HEK293 (cell line): ENCODE results near the gene KIF2C.

Source experiments
- AEBP2 ChIP-seq: fragments of 450-650 bp; formaldehyde crosslinking; IDR thresholded peaks from 2 replicates; pipeline ENCODE4 v1.5.1; 2016; ENCODE audit warnings: missing biosample characterization, missing genetic modification characterization, borderline replicate concordance
- BCL11A ChIP-seq: fragments of 450-650 bp; formaldehyde crosslinking; IDR thresholded peaks from 2 replicates; pipeline ENCODE4 v1.5.1; 2016; ENCODE audit warnings: low read depth, missing biosample characterization, missing genetic modification characterization
- EGR2 ChIP-seq: fragments of 450-650 bp; formaldehyde crosslinking; IDR thresholded peaks from 2 replicates; pipeline ENCODE4 v1.5.1; 2016; ENCODE audit warnings: low read depth, missing biosample characterization, missing genetic modification characterization
- FEZF1 ChIP-seq: fragments of 450-650 bp; formaldehyde crosslinking; IDR thresholded peaks from 2 replicates; pipeline ENCODE4 v1.5.1; 2016; ENCODE audit warnings: missing biosample characterization, missing genetic modification characterization
- HIC1 ChIP-seq: fragments of 450-650 bp; formaldehyde crosslinking; IDR thresholded peaks from 2 replicates; pipeline ENCODE4 v1.5.1; 2016; ENCODE audit warnings: missing biosample characterization, missing genetic modification characterization
- KLF10 ChIP-seq: fragments of 450-650 bp; IDR thresholded peaks from 2 replicates; pipeline ENCODE4 v1.5.1; 2018; ENCODE audit warnings: missing biosample characterization, mild to moderate bottlenecking, missing genetic modification characterization
- KLF7 ChIP-seq: fragments of 450-650 bp; formaldehyde crosslinking; IDR thresholded peaks from 2 replicates; pipeline ENCODE4 v1.5.1; 2016; ENCODE audit warnings: missing biosample characterization, missing genetic modification characterization, borderline replicate concordance
- OSR2 ChIP-seq: fragments of 450-650 bp; formaldehyde crosslinking; IDR thresholded peaks from 2 replicates; pipeline ENCODE4 v1.5.1; 2016; ENCODE audit warnings: missing biosample characterization, missing genetic modification characterization
- RBAK ChIP-seq: fragments of 450-650 bp; formaldehyde crosslinking; IDR thresholded peaks from 2 replicates; pipeline ENCODE4 v1.5.1; 2016; ENCODE audit warnings: missing biosample characterization, missing genetic modification characterization
- REPIN1 ChIP-seq: fragments of 450-650 bp; formaldehyde crosslinking; IDR thresholded peaks from 2 replicates; pipeline ENCODE4 v1.5.1; 2017; ENCODE audit warnings: missing biosample characterization, missing genetic modification characterization, low read depth
- SCRT2 ChIP-seq: fragments of 450-650 bp; formaldehyde crosslinking; IDR thresholded peaks from 2 replicates; pipeline ENCODE4 v1.5.1; 2016; ENCODE audit warnings: missing biosample characterization, missing genetic modification characterization
- ZBTB17 ChIP-seq: fragments of 450-650 bp; formaldehyde crosslinking; IDR thresholded peaks from 2 replicates; pipeline ENCODE4 v1.5.1; 2016; ENCODE audit warnings: missing biosample characterization, missing genetic modification characterization
- ZBTB48 ChIP-seq: fragments of 450-650 bp; formaldehyde crosslinking; IDR thresholded peaks from 2 replicates; pipeline ENCODE4 v1.5.1; 2016; ENCODE audit warnings: missing biosample characterization, missing genetic modification characterization
- ZBTB49 ChIP-seq: fragments of 450-650 bp; formaldehyde crosslinking; IDR thresholded peaks from 2 replicates; pipeline ENCODE4 v1.5.1; 2016; ENCODE audit warnings: missing biosample characterization, missing genetic modification characterization, low read depth
- ZBTB8A ChIP-seq: fragments of 450-650 bp; formaldehyde crosslinking; IDR thresholded peaks from 2 replicates; pipeline ENCODE4 v1.5.1; 2016; ENCODE audit warnings: missing biosample characterization, missing genetic modification characterization
- ZFP41 ChIP-seq: fragments of 450-650 bp; formaldehyde crosslinking; IDR thresholded peaks from 2 replicates; pipeline ENCODE4 v1.5.1; 2016; ENCODE audit warnings: missing biosample characterization, missing genetic modification characterization, borderline replicate concordance
- ZNF112 ChIP-seq: fragments of 450-650 bp; formaldehyde crosslinking; IDR thresholded peaks from 2 replicates; pipeline ENCODE4 v1.5.0; 2017; ENCODE audit warnings: missing biosample characterization, missing genetic modification characterization
- ZNF184 ChIP-seq: fragments of 450-650 bp; IDR thresholded peaks from 2 replicates; pipeline ENCODE4 v1.5.1; 2018; ENCODE audit warnings: missing biosample characterization, mild to moderate bottlenecking, missing genetic modification characterization
- ZNF274 ChIP-seq, 2 experiments: fragments of 200-500 bp in 1 of 2; fragments of 450-650 bp in 1 of 2; sonication (Bioruptor generic) in 1 of 2; formaldehyde crosslinking in 1 of 2; IDR thresholded peaks; 2 replicates each; pipeline versions ENCODE4 v1.5.1 to v1.6.1; 2014 to 2016; ENCODE audit warnings: borderline replicate concordance in 1 of 2, inconsistent platforms in 1 of 2, low read length in 1 of 2, missing biosample characterization in 1 of 2, missing genetic modification characterization in 1 of 2
- ZNF354C ChIP-seq: fragments of 450-650 bp; formaldehyde crosslinking; IDR thresholded peaks from 2 replicates; pipeline ENCODE4 v1.5.1; 2016; ENCODE audit warnings: missing biosample characterization, missing genetic modification characterization, low read depth, borderline replicate concordance
- ZNF501 ChIP-seq: fragments of 450-650 bp; formaldehyde crosslinking; IDR thresholded peaks from 2 replicates; pipeline ENCODE4 v1.5.1; 2016; ENCODE audit warnings: missing biosample characterization, missing genetic modification characterization
- ZNF521 ChIP-seq: fragments of 450-650 bp; formaldehyde crosslinking; IDR thresholded peaks from 2 replicates; pipeline ENCODE4 v1.5.1; 2017; ENCODE audit warnings: missing biosample characterization, mild to moderate bottlenecking, missing genetic modification characterization
- ZNF585B ChIP-seq: fragments of 450-650 bp; formaldehyde crosslinking; IDR thresholded peaks from 2 replicates; pipeline ENCODE4 v1.5.1; 2016; ENCODE audit warnings: missing biosample characterization, missing genetic modification characterization
- ZNF624 ChIP-seq: fragments of 450-650 bp; formaldehyde crosslinking; IDR thresholded peaks from 2 replicates; pipeline ENCODE4 v1.5.1; 2017; ENCODE audit warnings: missing biosample characterization, missing genetic modification characterization
- ZNF629 ChIP-seq: fragments of 450-650 bp; formaldehyde crosslinking; IDR thresholded peaks from 2 replicates; pipeline ENCODE4 v1.5.1; 2017; ENCODE audit warnings: missing biosample characterization, missing genetic modification characterization
- ZNF664 ChIP-seq: fragments of 450-650 bp; formaldehyde crosslinking; IDR thresholded peaks from 2 replicates; pipeline ENCODE4 v1.5.1; 2016; ENCODE audit warnings: missing biosample characterization, missing genetic modification characterization
- ZNF768 ChIP-seq: fragments of 450-650 bp; formaldehyde crosslinking; IDR thresholded peaks from 2 replicates; pipeline ENCODE4 v1.5.1; 2018; ENCODE audit warnings: missing biosample characterization, mild to moderate bottlenecking, missing genetic modification characterization
- ZNF785 ChIP-seq: fragments of 450-650 bp; formaldehyde crosslinking; IDR thresholded peaks from 2 replicates; pipeline ENCODE4 v1.5.1; 2016; ENCODE audit warnings: missing biosample characterization, missing genetic modification characterization
- ZNF837 ChIP-seq: fragments of 450-650 bp; formaldehyde crosslinking; IDR thresholded peaks from 2 replicates; pipeline ENCODE4 v1.5.1; 2016; ENCODE audit warnings: missing biosample characterization, missing genetic modification characterization
- ZSCAN4 ChIP-seq: fragments of 450-650 bp; formaldehyde crosslinking; IDR thresholded peaks from 2 replicates; pipeline ENCODE4 v1.5.1; 2017; ENCODE audit warnings: missing biosample characterization, missing genetic modification characterization
- ZXDB ChIP-seq: fragments of 450-650 bp; formaldehyde crosslinking; IDR thresholded peaks from 2 replicates; pipeline ENCODE4 v1.5.1; 2016; ENCODE audit warnings: missing biosample characterization, missing genetic modification characterization
- TF ChIP-seq, protein P1 (sequence below): fragments of 450-650 bp; formaldehyde crosslinking; IDR thresholded peaks from 2 replicates; pipeline ENCODE4 v1.5.1; 2016; ENCODE audit warnings: missing biosample characterization, missing genetic modification characterization

Gene KIF2C

GRCh38 chr1:44775078-44775929 lies 35.7 kb downstream of the KIF2C start, which contains the start of gene RPS8 (continued):
- TF ChIP-seq ZNF274 (IDR thresholded peaks at IDR 0.05; ENCODE audit: low read length) (no peak), ZNF274 (tag by site-specific recombination; IDR thresholded peaks at IDR 0.05; ENCODE audit: borderline replicate concordance) (no peak), ZBTB49 (no peak), ZNF768 (tag by site-specific recombination) (no peak), KLF7 (tag by site-specific recombination) (0 out of 2 replicates have a peak, but pooled peaks have one; percentile 57), FEZF1 (no peak; the same call in 1 of the 2 replicates), ZNF112 (tag by site-specific recombination) (no peak), ZBTB17 (peak; percentile 98), ZFP41 (tag by site-specific recombination) (no peak), RBAK (tag by site-specific recombination) (no peak), ZNF354C (tag by site-specific recombination) (no peak), REPIN1 (tag by site-specific recombination) (0 out of 2 replicates have a peak, but pooled peaks have one; percentile 24), ZNF837 (tag by site-specific recombination) (no peak), ZNF664 (tag by site-specific recombination) (0 out of 2 replicates have a peak, but pooled peaks have one; percentile 8), BCL11A (peak; percentile 86; the same call in 1 of the 2 replicates), ZNF585B (no peak), AEBP2 (tag by site-specific recombination) (no peak), ZNF521 (tag by site-specific recombination) (no peak), OSR2 (tag by site-specific recombination) (no peak), ZBTB8A (tag by site-specific recombination) (peak; percentile 68), ZNF785 (no peak), ZNF501 (tag by site-specific recombination) (peak; percentile 92; the same call in 1 of the 2 replicates), HIC1 (no peak), ZBTB48 (peak; percentile 67; the same call in 1 of the 2 replicates), SCRT2 (tag by site-specific recombination) (no peak), ZXDB (tag by site-specific recombination) (peak; percentile 88), KLF10 (tag by site-specific recombination) (peak; percentile 85), ZNF624 (peak; percentile 76; the same call in 1 of the 2 replicates), ZNF184 (no peak), ZSCAN4 (tag by site-specific recombination) (no peak; the same call in none of the 2 replicates), ZNF629 (tag by site-specific recombination) (peak; percentile 88), EGR2 (tag by site-specific recombination) (no peak)
- TF ChIP-seq, protein P1, sequence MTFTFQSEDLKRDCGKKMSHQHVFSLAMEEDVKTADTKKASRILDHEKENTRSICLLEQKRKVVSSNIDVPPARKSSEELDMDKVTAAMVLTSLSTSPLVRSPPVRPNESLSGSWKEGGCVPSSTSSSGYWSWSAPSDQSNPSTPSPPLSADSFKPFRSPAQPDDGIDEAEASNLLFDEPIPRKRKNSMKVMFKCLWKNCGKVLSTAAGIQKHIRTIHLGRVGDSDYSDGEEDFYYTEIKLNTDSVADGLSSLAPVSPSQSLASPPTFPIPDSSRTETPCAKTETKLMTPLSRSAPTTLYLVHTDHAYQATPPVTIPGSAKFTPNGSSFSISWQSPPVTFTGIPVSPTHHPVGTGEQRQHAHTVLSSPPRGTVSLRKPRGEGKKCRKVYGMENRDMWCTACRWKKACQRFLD: no peak
